ENCODE measurements around the gene CLEC4E.

CLEC4E gene

GRCh38 chr12:8504351-8504750 is 36.4 kb downstream of the CLEC4E start:
- TF ChIP-seq CTCF (IDR thresholded peaks at IDR 0.05), result no peak

GRCh38 chr12:8501720-8502119 is 39.0 kb downstream of the CLEC4E start:
- TF ChIP-seq CTCF (IDR thresholded peaks at IDR 0.05), result no peak

- peak; percentile 13; the same call in 1 of the 2 replicates for TF ChIP-seq CTCF (IDR thresholded peaks at IDR 0.05)
Measured at GRCh38 chr12:8499616-8500015, 41.1 kb downstream of the CLEC4E start.

- no peak for TF ChIP-seq CTCF (IDR thresholded peaks at IDR 0.05)
Measured at GRCh38 chr12:8493084-8493483, 47.6 kb downstream of the CLEC4E start.

- TF ChIP-seq CTCF (IDR thresholded peaks at IDR 0.05), result no peak
Measured at GRCh38 chr12:8491646-8492530, 48.8 kb downstream of the CLEC4E start.
